H1 (cell line): ENCODE results near the gene CNTNAP1. TPM values are rescaled to one million over a fixed set of nuclear protein-coding genes. Genes with fewer than 3 reads are reported as not detected.

ENCODE experiments used
- CTCF ChIA-PET: fragments of 300-600 bp; sonication (Branson Sonifier 250); formaldehyde crosslinking; loops from one replicate; lab custom pipeline; 2021; ENCODE audit not compliant: partially characterized antibody; lab: Charles Lee
- POLR2A ChIA-PET: fragments of 300-600 bp; sonication (Branson Sonifier 250); formaldehyde crosslinking; loops from one replicate; lab custom pipeline; 2021; ENCODE audit warnings: inconsistent platforms; ENCODE audit not compliant: partially characterized antibody; lab: Charles Lee
- DNase-seq, 2 experiments: peaks; one replicate each; pipeline versions ENCODE4 v3.0.0 to v3.0.0-alpha.2; 2010 to 2022; ENCODE audit warnings: low spot score in 2 of 2, low read depth in 1 of 2, mixed read lengths in 1 of 2
- FAIRE-seq: peaks from 2 replicates; lab custom pipeline; 2011; peaks lifted over from hg19 to GRCh38; lab: Jason Lieb, UNC
- H2AFZ ChIP-seq: 2 replicates; pipeline ENCODE4 v1.8.1; 2012; ENCODE audit warnings: low read length, inconsistent platforms
- H2AK5ac ChIP-seq: 2 replicates; pipeline ENCODE4 v1.6.1; 2013; ENCODE audit warnings: low read depth, low read length
- H2BK120ac ChIP-seq: replicated peaks from 2 replicates; pipeline ENCODE3; 2013; ENCODE audit warnings: low read depth, low read length, inconsistent platforms
- H2BK12ac ChIP-seq: 2 replicates; pipeline ENCODE4 v1.6.1; 2013; ENCODE audit warnings: low read depth, low read length
- H2BK15ac ChIP-seq: 2 replicates; pipeline ENCODE4 v1.6.1; 2013; ENCODE audit warnings: low read length
- H2BK20ac ChIP-seq: 2 replicates; pipeline ENCODE4 v1.6.1; 2013; ENCODE audit warnings: low read length
- H2BK5ac ChIP-seq: 2 replicates; pipeline ENCODE4 v1.6.1; 2013; ENCODE audit warnings: low read depth, low read length
- H3K14ac ChIP-seq: 2 replicates; pipeline ENCODE4 v1.6.1; 2013; ENCODE audit warnings: inconsistent platforms; ENCODE audit not compliant: insufficient read length
- H3K18ac ChIP-seq: 2 replicates; pipeline ENCODE4 v1.6.1; 2013; ENCODE audit warnings: low read length; ENCODE audit errors: extremely low read depth
- H3K23ac ChIP-seq: 2 replicates; pipeline ENCODE4 v1.6.1; 2013; ENCODE audit warnings: inconsistent platforms; ENCODE audit not compliant: insufficient read length
- H3K23me2 ChIP-seq: 2 replicates; pipeline ENCODE4 v1.6.1; 2013; ENCODE audit warnings: low read depth, low read length
- H3K27ac ChIP-seq: 2 replicates; pipeline ENCODE4 v1.6.1; 2011; ENCODE audit warnings: low read depth, low read length, inconsistent platforms
- H3K27me3 ChIP-seq, 4 experiments: replicated peaks in 1 of 4; 1 replicate in 1 of 4; 2 replicates in 3 of 4; pipeline versions ENCODE4 v1.6.1 to v1.8.1; 2011 to 2013; ENCODE audit warnings: low read length in 3 of 4, mild to moderate bottlenecking in 3 of 4, inconsistent platforms in 2 of 4, mixed read lengths in 2 of 4, moderate library complexity in 1 of 4; ENCODE audit not compliant: control insufficient read depth in 3 of 4, insufficient read depth in 3 of 4; ENCODE audit errors: extremely low read depth in 1 of 4
- H3K36me3 ChIP-seq, 4 experiments: 2 replicates each; pipeline versions ENCODE4 v1.6.1 to v1.8.1; 2011 to 2013; ENCODE audit warnings: mild to moderate bottlenecking in 4 of 4, low read length in 3 of 4, moderate library complexity in 2 of 4, control low read depth in 1 of 4, inconsistent platforms in 1 of 4; ENCODE audit not compliant: insufficient read depth in 4 of 4, control insufficient read depth in 2 of 4
- H3K4ac ChIP-seq: replicated peaks from 2 replicates; pipeline ENCODE3; 2013; ENCODE audit warnings: low read length, low read depth, mixed read lengths, inconsistent platforms; ENCODE audit not compliant: insufficient read length
- H3K4me1 ChIP-seq, 4 experiments: replicated peaks in 1 of 4; 1 replicate in 1 of 4; 2 replicates in 3 of 4; pipeline versions ENCODE4 v1.6.1 to v1.8.1; 2011 to 2013; ENCODE audit warnings: low read length in 3 of 4, inconsistent platforms in 2 of 4, mixed read lengths in 1 of 4; ENCODE audit not compliant: insufficient read depth in 4 of 4, control insufficient read depth in 3 of 4
- H3K4me2 ChIP-seq, 2 experiments: 2 replicates each; pipeline versions ENCODE4 v1.6.1 to v1.8.1; 2011 to 2013; ENCODE audit warnings: low read depth in 2 of 2, low read length in 2 of 2, control low read depth in 1 of 2, inconsistent platforms in 1 of 2, mild to moderate bottlenecking in 1 of 2; ENCODE audit not compliant: insufficient read depth in 1 of 2
- H3K4me3 ChIP-seq, 4 experiments: fragments of 200-600, 300-600 bp in 1 of 4; sonication (generic), shearing (Covaris generic), sonication (Bioruptor Twin) in 1 of 4; 2 replicates each; pipeline versions ENCODE4 v1.5.1 to v1.8.1; 2011 to 2016; ENCODE audit warnings: low read length in 4 of 4, low read depth in 3 of 4, control low read depth in 2 of 4, inconsistent platforms in 2 of 4, mild to moderate bottlenecking in 2 of 4, mixed read lengths in 1 of 4, moderate library complexity in 1 of 4; ENCODE audit not compliant: insufficient read depth in 2 of 4; ENCODE audit errors: extremely low read depth in 1 of 4
- H3K56ac ChIP-seq: replicated peaks from 2 replicates; pipeline ENCODE3; 2013; ENCODE audit warnings: low read depth, mild to moderate bottlenecking, mixed read lengths, low read length, inconsistent platforms; ENCODE audit not compliant: insufficient read length
- H3K79me1 ChIP-seq: 2 replicates; pipeline ENCODE4 v1.6.1; 2013; ENCODE audit warnings: low read depth, low read length, control low read depth
- H3K79me2 ChIP-seq, 2 experiments: 2 replicates each; pipeline versions ENCODE4 v1.6.1 to v1.8.1; 2012 to 2013; ENCODE audit warnings: low read length in 2 of 2, mild to moderate bottlenecking in 2 of 2, inconsistent platforms in 1 of 2; ENCODE audit not compliant: insufficient read depth in 2 of 2, control insufficient read depth in 1 of 2
- H3K9ac ChIP-seq, 4 experiments: replicated peaks in 1 of 4; 1 replicate in 1 of 4; 2 replicates in 3 of 4; pipeline versions ENCODE4 v1.6.1 to v1.8.1; 2011 to 2013; ENCODE audit warnings: low read depth in 3 of 4, low read length in 3 of 4, control low read depth in 2 of 4, mild to moderate bottlenecking in 2 of 4, moderate library complexity in 2 of 4, inconsistent platforms in 1 of 4; ENCODE audit errors: extremely low read depth in 1 of 4
- H3K9me3 ChIP-seq, 2 experiments: 2 replicates each; pipeline versions ENCODE4 v1.6.1 to v1.8.1; 2012 to 2013; ENCODE audit warnings: mild to moderate bottlenecking in 2 of 2, moderate library complexity in 2 of 2, control low read depth in 1 of 2, inconsistent platforms in 1 of 2, low read depth in 1 of 2, low read length in 1 of 2, mixed read lengths in 1 of 2; ENCODE audit not compliant: insufficient read depth in 2 of 2
- H4K20me1 ChIP-seq, 2 experiments: replicated peaks in 1 of 2; 2 replicates each; pipeline versions ENCODE3 to v1.8.1; 2011 to 2013; ENCODE audit warnings: inconsistent platforms in 2 of 2, low read length in 2 of 2, mild to moderate bottlenecking in 1 of 2; ENCODE audit not compliant: insufficient read depth in 2 of 2, control insufficient read depth in 1 of 2
- H4K5ac ChIP-seq: 2 replicates; pipeline ENCODE4 v1.6.1; 2013; ENCODE audit warnings: low read length, low read depth, mixed read lengths, inconsistent platforms; ENCODE audit not compliant: insufficient read length
- H4K8ac ChIP-seq: 2 replicates; pipeline ENCODE4 v1.8.0; 2013; ENCODE audit warnings: mild to moderate bottlenecking, moderate library complexity, low read length, inconsistent platforms; ENCODE audit not compliant: insufficient read depth; ENCODE audit errors: extremely low read depth
- H4K91ac ChIP-seq: replicated peaks from 2 replicates; pipeline ENCODE3; 2013; ENCODE audit warnings: low read length, mixed read lengths, inconsistent platforms; ENCODE audit not compliant: insufficient read length
- CEBPB ChIP-seq: IDR thresholded peaks from 2 replicates; pipeline ENCODE4 v1.6.1; 2012; ENCODE audit warnings: low read depth, low read length
- CHD1 ChIP-seq: IDR thresholded peaks from 2 replicates; pipeline ENCODE4 v1.6.1; 2012; ENCODE audit warnings: low read depth, low read length, improper control_type of control experiment
- WGBS, 2 experiments: shearing (Covaris generic) in 1 of 2; methylation state at CpG; one replicate each; pipeline versions ENCODE4 v1.1.6 to v1.1.7; 2013 to 2015; ENCODE audit warnings: low lambda C conversion rate in 2 of 2, mixed read lengths in 2 of 2, inconsistent platforms in 1 of 2, low coverage in 1 of 2, missing lambda C conversion rate in 1 of 2; ENCODE audit not compliant: insufficient replicate concordance in 2 of 2, insufficient coverage in 1 of 2, insufficient read length in 1 of 2; ENCODE audit errors: extremely low coverage in 1 of 2, missing lambda C conversion rate in 1 of 2; 5-methylcytosine and 5-hydroxymethylcytosine counted together
- polyA plus RNA-seq, 7 experiments: library from polyadenylated mRNA; depleted of rRNA in 3 of 7; stranded (reverse) in 5 of 7; unstranded in 2 of 7; fragments of >200 nt in 5 of 7; fragments of 200-250 nt in 2 of 7; gene quantifications; 1 replicate in 5 of 7; 2 replicates in 1 of 7; 4 replicates in 1 of 7; pipeline versions ENCODE4 v1.2.1 to v1.2.3, GENCODE V29; 2011 to 2013; ENCODE audit warnings: missing spikeins in 2 of 7, mixed read lengths in 2 of 7
- total RNA-seq: library from RNA; stranded (reverse); fragmentation: NEBNext Ultra II Directional; extraction: Animal tissue kit (Norgen Biotek cat#: 25700); gene quantifications from 2 replicates; pipeline ENCODE4 v1.2.1, GENCODE V29; 2021

The CNTNAP1 gene
- total and polyA plus RNA-seq, 2 of the 8 experiments (the other 6 are each of a cell fraction or from before 2014, with no cell fraction given), result 4.7 to 10.0 TPM

GRCh38 chr17:42704837-42705494 lies 22.6 kb downstream of the CNTNAP1 start:
- H2BK12ac ChIP-seq, result no peak overlapping the region
- ChIA-PET POLR2A (no interaction called here), CTCF (interaction anchor here (0.6 to 1.1 kb wide), 5 partner anchors 15 to 1191 kb away, joined by 3 to 4 read pairs (median 3); no protein-coding TSS in a partner anchor)
- H2AK5ac ChIP-seq, result no peak overlapping the region
- DNase-seq, result no peak
- no peak overlapping the region for H3K14ac ChIP-seq
- no peak overlapping the region for H3K23ac ChIP-seq
- no peak overlapping the region for H4K5ac ChIP-seq
- no peak overlapping the region for H3K4ac ChIP-seq
- H3K18ac ChIP-seq, result no peak overlapping the region
- H3K27me3 ChIP-seq, result no peaks in the 10 kb centered on the region
- no peak for TF ChIP-seq CHD1
- TF ChIP-seq CEBPB, result no peak
- H4K91ac ChIP-seq, result no peak overlapping the region
- no peak overlapping the region for H4K8ac ChIP-seq
- H3K79me2 ChIP-seq, result no peaks in the 10 kb centered on the region
- H3K4me3 ChIP-seq, result no peak overlapping the region
- H3K79me1 ChIP-seq, result no peaks in the 10 kb centered on the region
- H3K36me3 ChIP-seq, result peaks cover 4 to 59% (median 35%) of the 10 kb centered on the region in 4 experiments
- 80% methylated on average over 8 of the region's 8 CpGs; no CpG with 5 or more reads in 1 of the 2 experiments for WGBS, 2 experiments
- no peak for FAIRE-seq
- H3K9me3 ChIP-seq, result no peaks in the 10 kb centered on the region
- no peak overlapping the region for H2BK5ac ChIP-seq
- H3K4me2 ChIP-seq, result no peak overlapping the region
- no peak overlapping the region for H2BK20ac ChIP-seq
- no peak overlapping the region for H2AFZ ChIP-seq
- H3K23me2 ChIP-seq, result no peaks in the 10 kb centered on the region
- H3K4me1 ChIP-seq, result no peaks in the 10 kb centered on the region
- H3K9ac ChIP-seq, result no peak overlapping the region
- H3K56ac ChIP-seq, result no peak overlapping the region
- no peak overlapping the region for H2BK15ac ChIP-seq
- H3K27ac ChIP-seq, result no peak overlapping the region
- no peak overlapping the region for H2BK120ac ChIP-seq
- H4K20me1 ChIP-seq, result no peaks in the 10 kb centered on the region
